HG03025 (cell line): ENCODE measurements around the gene DLX4.

Experiments
- ATAC-seq: cut with Tn5 transposase; IDR thresholded peaks from one replicate; pipeline ENCODE4 v1.9.1; 2021; ENCODE audit warnings: mild to moderate bottlenecking, moderate library complexity; ENCODE audit not compliant: unreplicated experiment, low FRiP score

DLX4 gene

DNA sequence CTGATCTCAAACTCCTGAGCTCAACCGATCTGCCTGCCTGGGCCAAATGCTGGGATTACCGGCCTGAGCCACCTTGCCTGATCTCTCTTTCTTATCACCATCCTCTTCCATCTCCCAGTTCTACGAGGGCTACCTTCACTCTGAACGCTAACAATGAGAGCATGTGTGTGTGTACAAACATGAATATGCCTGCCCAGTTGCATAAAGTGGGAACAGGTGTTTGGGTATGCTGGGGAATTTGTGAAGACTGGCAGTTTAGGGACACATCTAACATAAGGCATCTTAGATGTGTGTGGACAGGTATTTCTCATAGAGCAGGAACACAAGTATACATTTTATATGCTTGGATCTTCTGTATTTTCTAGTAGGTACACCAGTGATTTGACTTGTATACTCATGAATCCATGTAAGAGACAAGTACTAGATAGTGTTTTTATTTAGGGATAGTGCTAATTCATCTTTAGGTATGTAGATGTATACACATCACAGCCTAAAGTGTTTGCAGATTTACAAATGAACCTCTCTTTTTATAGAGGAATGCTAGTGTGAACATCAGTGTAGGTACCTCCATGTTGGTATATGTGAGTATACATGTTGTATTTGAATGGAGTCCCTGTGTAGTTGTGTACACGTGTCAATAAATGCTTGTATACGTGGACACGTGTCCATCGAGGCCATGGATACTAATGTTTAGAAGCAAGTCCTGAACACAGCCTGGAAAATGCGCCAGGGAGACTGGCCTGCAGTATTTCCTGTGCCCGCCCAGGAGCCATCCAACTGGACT, 1.2 kb upstream of the DLX4 start:
- no peak for ATAC-seq

DNA sequence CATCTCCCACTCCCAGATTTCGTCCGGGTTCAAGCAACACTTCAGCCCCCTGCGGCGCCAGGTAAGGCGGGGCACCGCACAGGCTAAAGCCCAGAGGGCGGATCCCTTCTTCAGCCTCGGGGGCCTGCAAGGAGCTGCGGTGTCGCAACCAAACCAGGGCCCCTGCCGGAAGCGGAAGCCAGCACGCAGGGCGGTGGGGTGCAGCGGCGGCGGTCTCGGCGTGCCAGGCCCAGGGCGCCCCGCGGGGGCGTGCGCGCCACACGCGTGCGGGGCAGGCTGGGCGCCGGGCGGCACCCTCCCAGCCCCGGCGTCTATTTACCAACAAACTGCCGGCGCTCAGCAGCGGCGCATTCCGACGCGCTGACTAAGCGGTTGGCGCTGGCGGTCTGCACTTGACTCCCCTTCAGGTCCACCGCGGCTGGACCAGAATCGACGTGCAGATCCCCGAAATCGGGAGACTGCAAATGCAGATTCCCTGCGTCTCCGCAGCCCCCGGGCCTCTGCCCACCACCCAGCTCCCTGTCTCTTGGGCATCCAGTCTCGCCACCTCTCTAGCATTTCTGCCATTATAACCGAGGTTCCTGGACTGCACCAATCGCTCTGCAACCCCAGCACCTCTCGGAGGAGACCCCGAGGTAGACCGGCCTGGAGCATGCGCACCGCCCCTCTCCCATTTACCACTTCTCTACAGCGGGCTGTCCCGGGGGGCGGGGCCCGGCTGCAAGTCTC, 421 bp upstream of the DLX4 start:
- no peak for ATAC-seq

DNA sequence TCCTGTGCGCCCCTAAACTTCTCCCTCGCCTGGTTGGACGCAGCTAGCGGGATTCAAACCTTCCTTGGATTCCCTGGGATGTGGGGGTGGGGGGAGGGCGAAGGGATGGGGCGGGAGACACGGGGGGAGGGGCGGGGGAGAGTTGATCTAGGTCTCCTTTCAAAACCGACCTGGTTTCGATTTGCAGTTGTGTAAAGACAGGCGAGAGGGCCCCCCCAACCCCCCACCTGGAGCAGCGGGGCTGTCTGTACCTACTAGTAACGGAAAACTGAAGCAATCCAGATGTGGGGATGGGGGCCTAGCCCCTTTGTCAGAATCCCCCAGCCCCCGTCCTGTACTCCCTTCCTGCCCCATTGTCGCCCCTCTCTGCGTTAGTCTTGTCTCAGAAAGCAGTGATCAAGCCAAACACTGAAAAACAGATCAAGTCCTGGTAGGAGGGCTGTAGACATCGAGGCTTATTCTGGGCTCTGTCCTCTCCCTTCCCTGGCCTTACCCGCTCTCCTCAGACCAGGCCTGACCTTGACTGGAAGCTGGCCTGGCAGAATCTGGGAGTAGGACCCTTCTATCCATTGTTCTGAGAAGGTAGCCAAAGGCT, 902 bp downstream of the DLX4 start:
- ATAC-seq = no peak

DNA sequence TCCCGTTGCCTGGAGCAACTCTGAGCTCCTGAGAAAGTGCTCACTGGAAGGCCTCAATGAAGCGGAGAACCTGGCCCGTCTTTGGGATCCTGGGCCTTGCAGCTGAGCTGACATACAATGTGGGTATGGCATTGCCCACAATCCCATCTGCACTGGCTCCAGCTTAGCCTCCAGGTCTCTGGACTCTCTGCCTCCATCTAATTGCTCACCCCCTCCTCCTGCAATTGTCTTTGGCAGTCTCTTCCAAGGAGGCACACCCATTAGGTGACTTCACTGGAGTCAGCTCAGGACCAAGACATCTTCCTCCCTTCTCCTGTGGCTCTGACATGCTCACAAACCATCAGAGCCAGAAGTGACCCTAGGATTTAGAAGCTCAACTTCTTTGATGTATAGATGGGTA, 1.5 kb downstream of the DLX4 start:
- ATAC-seq = no peak

DNA sequence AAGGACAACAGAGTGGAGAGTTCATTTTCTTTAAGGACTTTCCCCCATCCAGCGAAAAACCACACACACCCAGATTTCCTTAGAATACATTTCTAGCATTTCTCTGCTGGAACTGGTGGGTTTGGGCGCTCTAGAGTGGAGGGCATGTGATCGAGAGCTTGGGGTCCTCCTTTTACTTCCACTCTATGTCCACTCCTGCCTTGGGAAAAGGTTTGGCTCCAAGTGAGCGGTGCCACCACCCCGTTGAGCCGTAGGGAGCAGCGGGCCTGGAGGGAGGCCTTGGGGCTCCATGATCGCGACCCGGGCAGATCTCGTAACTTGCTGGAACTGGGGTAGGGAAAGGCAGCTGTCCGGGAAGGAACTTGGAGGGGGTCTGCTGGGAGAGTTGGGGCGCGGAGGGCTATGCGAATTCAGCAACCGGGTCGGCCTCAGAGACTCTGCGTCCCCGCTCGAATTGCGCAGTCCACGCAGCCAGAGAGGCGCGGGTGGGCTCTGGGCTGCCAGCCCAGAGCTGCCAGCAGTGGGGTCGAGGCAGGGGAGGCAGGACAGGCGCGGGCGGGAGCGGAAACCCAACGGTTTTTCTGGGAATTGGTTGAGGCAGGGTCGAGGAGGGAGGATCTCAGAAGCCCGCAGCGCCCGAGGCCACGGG, 2.3 kb downstream of the DLX4 start:
- no peak for ATAC-seq

DNA sequence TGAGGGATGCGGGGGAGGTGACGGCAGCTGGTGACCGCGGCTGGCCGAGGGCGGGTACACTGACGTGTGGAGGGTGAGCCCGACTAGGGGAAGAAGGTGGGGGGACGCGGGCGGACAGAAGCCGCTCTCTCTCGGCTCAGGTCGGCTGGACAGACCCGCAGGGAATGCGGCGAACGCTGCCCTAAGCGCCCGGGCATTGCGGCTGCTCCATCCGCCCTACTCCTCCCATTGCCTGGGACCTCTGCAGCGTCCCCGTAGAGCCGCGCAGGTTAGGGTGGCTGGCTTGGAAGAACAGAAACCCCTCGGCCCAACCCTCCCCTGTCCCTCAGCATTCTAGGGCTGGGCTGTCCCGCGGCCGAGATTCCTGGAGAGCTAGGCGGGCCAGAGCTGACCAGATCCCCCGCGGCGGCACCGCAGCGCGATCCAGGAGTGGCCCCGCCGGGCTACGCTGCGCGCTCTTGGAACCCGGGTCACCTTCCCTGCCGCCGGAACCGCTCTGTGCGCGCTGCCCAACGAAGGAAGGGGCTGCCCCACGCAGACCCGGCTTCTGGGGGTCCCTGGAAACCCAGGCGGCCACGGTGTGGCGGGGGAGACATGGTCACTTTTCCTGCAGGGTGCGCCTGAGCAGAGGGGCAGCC, 3.0 kb downstream of the DLX4 start:
- ATAC-seq = no peak

DNA sequence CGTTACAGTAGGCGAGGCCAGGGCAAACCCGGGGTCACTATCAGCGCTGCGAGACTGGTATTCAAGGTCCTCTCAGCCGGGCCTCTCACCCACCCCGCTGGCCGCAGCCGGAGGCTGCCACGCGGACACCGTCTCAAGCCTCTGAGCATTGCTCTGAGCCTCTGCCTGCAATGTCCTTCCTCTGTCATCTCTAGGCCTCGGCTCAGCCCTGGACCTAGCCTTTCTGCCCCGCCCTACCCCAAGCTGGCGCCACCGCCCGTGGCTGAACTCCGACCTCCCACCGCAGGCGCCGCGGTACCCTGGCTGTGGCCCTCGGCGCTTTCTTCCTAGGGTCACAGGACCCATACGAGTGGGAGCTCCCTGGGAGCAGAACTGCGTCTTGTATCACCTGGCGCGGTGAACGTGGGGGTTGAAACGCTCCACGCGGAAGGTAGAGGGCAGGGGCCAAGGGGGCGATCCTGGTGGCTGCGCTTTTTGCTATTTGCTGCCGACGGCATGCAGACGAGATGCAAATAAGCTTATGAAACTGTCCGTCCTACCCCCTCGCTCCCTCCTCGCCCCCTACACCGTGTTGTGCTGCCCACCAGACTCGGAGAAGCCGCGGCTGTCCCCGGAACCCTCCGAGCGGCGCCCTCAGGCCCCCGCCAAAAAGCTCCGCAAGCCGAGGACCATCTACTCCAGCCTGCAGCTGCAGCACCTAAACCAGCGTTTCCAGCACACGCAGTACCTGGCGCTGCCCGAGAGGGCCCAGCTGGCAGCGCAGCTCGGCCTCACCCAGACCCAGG, 3.7 kb downstream of the DLX4 start:
- no peak for ATAC-seq

DNA sequence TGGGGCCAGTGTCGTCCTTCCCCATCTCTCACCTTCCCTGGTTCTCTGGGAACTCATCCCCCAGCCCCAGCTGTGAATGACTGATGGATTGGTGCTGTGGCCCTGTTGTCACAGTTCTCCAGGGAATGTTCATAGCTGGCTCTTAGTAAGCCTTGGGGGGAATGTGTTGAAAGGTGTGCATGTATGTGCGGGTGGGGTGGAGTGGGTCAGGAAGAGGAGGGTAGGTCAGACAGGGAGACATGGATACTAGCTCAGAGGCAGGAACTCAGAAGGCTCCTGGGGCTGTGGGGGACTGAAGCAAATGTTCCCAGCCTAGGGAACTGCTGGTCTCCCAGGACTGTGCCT, 4.3 kb downstream of the DLX4 start:
- no peak for ATAC-seq

DNA sequence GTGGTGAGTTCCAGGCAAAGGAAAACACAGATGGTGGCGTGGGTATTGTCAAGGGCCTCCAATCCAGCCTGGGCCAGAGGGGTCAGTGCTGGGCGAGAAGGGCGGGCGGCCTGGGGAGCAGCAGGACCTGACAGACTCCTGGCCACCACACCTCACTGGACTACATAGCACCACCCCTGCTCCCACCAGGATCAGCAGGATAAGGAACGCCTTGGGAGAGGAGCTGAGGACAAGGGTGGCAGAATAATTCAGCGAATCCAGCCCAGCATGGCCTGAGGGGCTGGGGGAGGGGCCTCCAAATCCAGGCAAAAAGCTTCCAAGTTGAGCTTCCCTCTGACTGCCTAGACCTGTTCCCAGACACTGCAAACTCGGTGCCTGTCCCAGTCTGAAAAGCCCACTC, 6.5 kb downstream of the DLX4 start:
- ATAC-seq = no peak

DNA sequence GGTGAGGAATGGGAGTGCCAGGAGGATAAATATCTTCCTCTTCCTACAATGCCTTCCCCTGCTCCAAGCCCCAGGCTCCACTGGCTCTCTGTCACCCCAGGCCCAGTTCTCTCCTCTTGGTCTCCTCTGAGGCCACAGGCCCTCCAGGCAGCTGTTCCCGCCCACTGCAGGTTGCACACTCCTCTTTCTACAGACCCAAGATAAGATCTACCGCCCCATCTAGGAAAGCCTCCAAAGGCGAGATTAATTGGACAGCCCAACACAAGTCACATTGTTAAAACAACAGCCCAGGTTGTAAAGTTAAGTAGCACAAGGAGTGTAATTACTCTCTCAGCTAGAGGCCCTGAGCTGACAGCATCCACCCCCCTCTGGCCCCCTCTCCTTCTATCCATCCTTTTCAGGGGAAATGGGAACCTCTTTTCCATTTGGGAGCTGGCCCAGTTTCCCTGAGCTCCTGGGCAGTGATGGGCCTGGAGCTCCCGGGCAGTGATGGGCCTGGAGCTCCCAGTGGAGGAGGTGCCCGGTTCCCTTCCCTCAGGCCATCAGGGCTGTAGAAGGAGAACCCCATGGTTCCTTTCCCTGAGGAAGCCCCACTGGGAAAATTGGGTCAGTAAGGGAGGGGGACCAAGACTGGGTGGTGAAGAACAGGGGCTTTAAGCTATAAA, 7.3 kb downstream of the DLX4 start:
- no peak for ATAC-seq

DNA sequence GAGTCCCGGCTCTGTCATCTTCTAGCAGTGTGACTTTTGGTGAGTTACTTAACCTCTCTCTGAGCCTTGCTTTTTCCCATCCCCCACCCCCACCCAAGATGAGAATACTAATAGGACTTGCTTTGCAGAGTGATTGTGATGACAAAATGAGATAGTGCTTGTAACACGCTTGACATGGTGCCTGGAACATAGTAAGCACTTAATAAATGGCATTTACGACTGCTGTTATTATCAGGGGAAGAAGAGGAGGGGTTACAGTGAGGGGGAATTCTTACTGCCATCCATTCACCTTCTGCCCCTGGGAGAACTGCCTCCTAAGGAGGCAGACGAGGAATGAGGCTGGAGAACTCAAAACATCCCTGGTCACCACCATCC, 7.8 kb downstream of the DLX4 start:
- ATAC-seq = no peak

DNA sequence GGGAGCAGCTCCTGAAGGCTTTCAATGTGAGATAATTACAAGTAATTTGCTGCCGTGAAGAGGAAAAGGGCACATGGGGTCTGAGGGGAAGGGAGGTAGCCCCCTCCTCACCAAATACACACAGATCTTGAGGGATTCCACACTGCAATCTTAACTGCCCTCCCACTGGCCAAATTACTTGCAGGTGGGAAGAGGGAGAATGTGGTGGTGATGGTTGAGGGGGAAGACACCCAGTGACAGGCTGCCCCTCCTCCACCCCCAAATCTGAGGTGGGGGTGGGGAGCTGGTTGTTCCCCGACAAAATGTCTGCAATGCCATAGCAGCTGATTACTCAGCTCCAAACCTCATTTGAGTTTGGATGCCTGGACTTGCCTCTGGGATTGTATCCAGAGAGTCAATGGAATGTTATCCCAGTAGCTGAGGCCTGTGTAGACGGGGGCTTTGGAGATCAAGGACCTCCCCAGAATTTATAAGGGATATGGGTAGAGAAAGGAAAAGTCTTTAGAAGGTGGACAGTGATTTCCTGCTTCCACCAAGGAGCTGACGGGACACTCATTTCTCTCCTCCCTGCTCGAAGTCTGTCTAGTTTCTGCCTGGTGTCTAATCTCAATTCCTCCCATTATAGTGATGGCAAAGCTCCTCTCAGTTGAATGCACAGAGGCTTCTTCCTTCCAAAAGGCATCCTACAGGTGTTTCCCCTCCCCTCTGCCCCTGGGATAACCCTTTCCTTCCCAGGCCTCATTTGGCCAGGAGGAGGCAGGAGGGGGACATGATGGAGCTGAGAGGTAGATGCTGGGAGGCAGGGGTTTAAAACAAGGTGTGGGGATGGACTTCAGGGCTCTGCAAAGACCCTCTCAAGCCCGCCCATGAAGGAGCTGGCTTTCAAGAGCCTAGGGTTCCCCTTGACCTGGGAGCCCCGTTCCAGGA, 8.7 kb downstream of the DLX4 start:
- no peak for ATAC-seq

DNA sequence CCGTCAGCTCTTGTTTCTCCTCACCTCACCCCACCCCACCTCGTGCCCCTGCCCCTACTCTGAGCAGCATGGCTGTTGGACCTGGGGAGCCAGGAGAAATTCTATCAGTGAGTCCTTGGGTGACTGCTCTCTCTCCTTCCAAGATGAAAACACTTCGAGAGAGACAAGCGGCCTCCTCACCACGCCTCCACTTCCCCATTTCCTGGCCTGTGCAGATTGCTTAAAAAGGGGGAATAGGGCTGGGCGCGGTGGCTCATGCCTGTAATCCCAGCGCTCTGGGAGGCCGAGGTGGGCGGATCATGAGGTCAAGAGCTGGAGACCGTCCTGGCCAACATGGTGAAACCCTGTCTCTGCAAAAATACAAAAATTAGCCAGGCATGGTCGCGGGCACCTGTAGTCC, 9.5 kb downstream of the DLX4 start:
- no peak for ATAC-seq

DNA sequence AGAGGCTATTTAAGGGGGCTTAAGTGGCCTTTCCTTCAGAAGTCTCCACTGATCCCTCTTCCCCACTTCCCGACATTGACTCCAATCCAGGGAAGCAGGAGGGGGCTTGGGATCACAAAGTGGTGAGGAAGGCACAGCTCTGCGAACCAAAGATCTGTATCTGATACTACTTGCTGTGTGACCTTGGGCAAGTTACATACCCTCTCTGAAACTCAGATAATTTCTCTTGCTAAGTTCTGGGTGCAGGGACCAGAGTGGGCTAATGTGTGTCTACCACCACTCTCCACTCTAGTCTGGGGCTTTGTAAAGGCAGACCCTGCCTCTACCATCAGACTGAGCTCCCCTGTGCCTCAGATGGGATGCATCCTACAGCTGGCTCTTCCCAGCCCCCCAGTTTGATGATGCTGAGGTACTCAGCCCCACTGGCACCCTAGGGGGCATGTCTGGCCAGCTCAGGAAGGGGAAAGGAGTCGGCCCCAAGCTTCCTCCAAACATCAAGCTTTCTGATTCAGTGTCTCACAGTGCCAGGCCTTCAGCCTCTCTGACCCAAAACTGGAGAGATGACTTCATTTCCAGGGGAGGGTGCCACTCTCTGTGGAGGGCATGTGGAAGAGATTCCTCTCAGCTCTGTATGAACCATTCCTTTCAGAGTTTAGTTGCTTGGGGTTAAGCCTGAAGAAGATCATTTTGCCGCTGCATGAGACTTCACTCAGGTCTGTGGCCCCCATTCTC, 10.9 kb downstream of the DLX4 start:
- ATAC-seq = no peak

DNA sequence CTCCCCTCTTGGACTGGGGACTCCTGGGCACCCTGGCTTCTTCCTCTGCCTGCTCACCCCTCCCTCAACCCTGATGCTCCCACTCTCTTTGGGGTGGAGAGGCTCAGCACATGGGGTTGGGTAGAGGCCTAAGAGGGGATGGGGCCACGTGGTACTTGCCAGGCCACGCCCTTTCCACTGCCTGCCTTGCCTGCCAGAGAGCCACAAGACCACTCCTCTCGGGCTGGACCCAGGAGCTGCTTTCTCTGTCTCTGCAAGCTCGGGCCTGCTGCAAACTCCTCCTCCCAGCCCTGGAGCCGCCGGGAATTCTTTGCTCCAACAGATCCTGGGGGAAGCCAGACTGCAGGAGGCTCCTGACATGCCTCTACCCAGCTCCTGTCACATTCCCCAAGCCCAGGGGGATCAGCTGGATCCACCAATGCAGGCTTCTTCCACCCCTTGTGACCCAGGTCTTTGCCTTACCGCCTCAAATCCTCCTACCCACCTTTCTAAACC, 11.8 kb downstream of the DLX4 start:
- no peak for ATAC-seq

DNA sequence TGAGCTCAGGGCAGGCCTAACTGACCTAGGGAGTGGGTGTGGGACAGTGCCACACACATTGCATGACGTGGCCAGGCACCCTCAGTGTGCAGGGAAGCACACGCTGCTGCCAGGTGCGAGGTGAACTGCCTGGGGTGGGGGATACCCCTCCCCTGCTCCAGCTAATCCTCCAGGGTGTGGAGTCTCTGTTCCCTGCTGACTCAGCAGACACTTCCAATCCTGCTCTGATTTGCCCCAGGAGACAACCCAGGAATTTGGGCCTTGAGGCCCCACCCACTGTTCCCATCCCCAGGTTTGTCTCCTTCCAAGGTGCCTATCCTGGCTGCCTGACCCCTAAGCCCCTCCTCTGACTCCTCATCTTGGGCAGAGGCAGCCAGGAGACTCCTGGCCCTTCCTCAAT, 15.3 kb downstream of the DLX4 start:
- no peak for ATAC-seq

DNA sequence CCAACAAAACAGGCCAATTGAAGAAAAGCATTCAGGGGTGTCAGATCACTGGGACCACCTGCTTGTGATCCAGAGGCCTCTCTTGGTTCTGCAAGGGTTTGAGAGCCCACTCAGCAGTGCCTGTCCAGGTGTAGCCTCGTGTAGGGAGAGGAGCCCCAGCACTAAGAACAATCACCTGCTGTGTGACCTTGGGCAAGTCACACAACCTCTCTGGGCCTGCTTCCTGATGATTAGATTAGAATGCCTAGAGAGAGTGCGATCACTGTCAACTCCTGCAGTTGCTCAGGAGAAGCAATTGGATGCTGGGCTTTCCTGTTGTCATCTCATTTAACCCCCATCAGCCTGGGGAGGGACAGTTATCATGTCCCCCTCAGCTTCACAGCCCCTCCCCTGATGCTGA, 15.8 kb downstream of the DLX4 start:
- no peak for ATAC-seq
